GM23338 (cell line): ENCODE measurements around the gene CTNNA2. TPM values are rescaled to one million over a fixed set of nuclear protein-coding genes. Genes with fewer than 3 reads are reported as not detected.

ENCODE experiments used
- ATAC-seq: fragments of 200-7000 bp; cut with Tn5 transposase; 3 replicates; pipeline ENCODE4 v1.9.1; 2020
- DNase-seq: peaks from one replicate; pipeline ENCODE4 v3.0.0-alpha.2; 2015; ENCODE audit warnings: low spot score
- H2AFZ ChIP-seq: fragments of 200-600 bp; sonication (generic); 2 replicates; pipeline ENCODE4 v1.8.0; 2016; ENCODE audit warnings: antibody characterized with exemption, mild to moderate bottlenecking, moderate library complexity
- H3F3A ChIP-seq: fragments of 200-600 bp; sonication (generic); replicated peaks from 2 replicates; pipeline ENCODE4 v1.8.0; 2017; ENCODE audit warnings: antibody characterized with exemption, mixed run types, low read depth
- H3K27ac ChIP-seq: fragments of 200-600 bp; sonication (generic); 2 replicates; pipeline ENCODE4 v1.6.1; 2016; ENCODE audit warnings: low read depth
- H3K27me3 ChIP-seq: fragments of 200-600 bp; sonication (generic); 2 replicates; pipeline ENCODE4 v1.8.0; 2016; ENCODE audit warnings: mild to moderate bottlenecking, mixed run types, moderate library complexity; ENCODE audit not compliant: insufficient read depth
- H3K36me3 ChIP-seq: fragments of 200-600 bp; sonication (generic); 2 replicates; pipeline ENCODE4 v1.8.0; 2016; ENCODE audit warnings: mild to moderate bottlenecking; ENCODE audit not compliant: insufficient read depth
- H3K4me1 ChIP-seq: fragments of 200-600 bp; sonication (generic); 2 replicates; pipeline ENCODE4 v1.8.0; 2016; ENCODE audit warnings: mild to moderate bottlenecking, moderate library complexity; ENCODE audit not compliant: insufficient read depth
- H3K4me2 ChIP-seq: fragments of 200-600 bp; sonication (generic); 2 replicates; pipeline ENCODE4 v1.7.1; 2017; ENCODE audit warnings: mixed run types
- H3K4me3 ChIP-seq: fragments of 200-600 bp; sonication (generic); 2 replicates; pipeline ENCODE4 v1.6.1; 2016; ENCODE audit warnings: mixed run types
- H3K79me2 ChIP-seq: fragments of 200-600 bp; sonication (generic); replicated peaks from 2 replicates; pipeline ENCODE4 v1.8.0; 2017; ENCODE audit warnings: mild to moderate bottlenecking; ENCODE audit not compliant: insufficient read depth
- H3K9me2 ChIP-seq: fragments of 200-600 bp; sonication (generic); 2 replicates; pipeline ENCODE4 v1.8.0; 2017; ENCODE audit not compliant: insufficient read depth
- H4K20me1 ChIP-seq: fragments of 200-600 bp; sonication (generic); replicated peaks from 2 replicates; pipeline ENCODE4 v1.8.0; 2017; ENCODE audit warnings: mild to moderate bottlenecking; ENCODE audit not compliant: insufficient read depth
- H3K27ac Mint-ChIP-seq: 2 replicates; pipeline ENCODE4 v1.8.0; 2020; ENCODE audit warnings: inconsistent platforms, mild to moderate bottlenecking, moderate library complexity, mixed read lengths
- H3K27me3 Mint-ChIP-seq: 3 replicates; pipeline ENCODE4 v1.8.0; 2022; ENCODE audit warnings: low read depth, mild to moderate bottlenecking, moderate library complexity, mixed read lengths, inconsistent platforms; ENCODE audit not compliant: insufficient read depth, poor library complexity
- H3K36me3 Mint-ChIP-seq: 3 replicates; pipeline ENCODE4 v1.8.0; 2021; ENCODE audit warnings: low read depth, mild to moderate bottlenecking, inconsistent platforms, moderate library complexity, mixed read lengths
- H3K4me1 Mint-ChIP-seq: 3 replicates; pipeline ENCODE4 v1.8.0; 2020; ENCODE audit warnings: mild to moderate bottlenecking, inconsistent platforms, mixed read lengths
- H3K4me3 Mint-ChIP-seq: 3 replicates; pipeline ENCODE4 v1.8.0; 2021; ENCODE audit warnings: moderate library complexity, mild to moderate bottlenecking, inconsistent platforms, mixed read lengths
- H3K9me3 Mint-ChIP-seq: 3 replicates; pipeline ENCODE4 v1.8.0; 2020; ENCODE audit warnings: moderate library complexity, mild to moderate bottlenecking, inconsistent platforms, mixed read lengths
- CREB1 ChIP-seq: fragments of 250-450 bp; sonication (Bioruptor Pico); IDR thresholded peaks from 2 replicates; pipeline ENCODE4 v1.5.0; 2020; ENCODE audit warnings: low read depth, mild to moderate bottlenecking, moderate library complexity
- EZH2phosphoT487 ChIP-seq: fragments of 200-600 bp; sonication (generic); IDR thresholded peaks from one replicate; pipeline ENCODE4 v1.8.1; 2018; ENCODE audit warnings: antibody characterized with exemption; ENCODE audit not compliant: unreplicated experiment
- JUNB ChIP-seq: IDR thresholded peaks from one replicate; pipeline ENCODE4 v1.6.1; 2016; ENCODE audit warnings: antibody characterized with exemption; ENCODE audit not compliant: unreplicated experiment
- POLR2AphosphoS5 ChIP-seq: IDR thresholded peaks from 2 replicates; pipeline ENCODE4 v1.6.1; 2016; ENCODE audit warnings: antibody characterized with exemption, low read depth
- ZNF331 ChIP-seq: fragments of 250-450 bp; sonication (Bioruptor Pico); IDR thresholded peaks from 2 replicates; pipeline ENCODE4 v1.5.0; 2020; ENCODE audit warnings: low read depth, mild to moderate bottlenecking, moderate library complexity
- ZNF462 ChIP-seq: fragments of 250-450 bp; sonication (Bioruptor Pico); IDR thresholded peaks from 2 replicates; pipeline ENCODE4 v1.5.0; 2020; ENCODE audit warnings: mild to moderate bottlenecking, moderate library complexity
- polyA plus RNA-seq: library from polyadenylated mRNA; unstranded; fragments of >200 nt; fragmentation: Nextera tagmentation; extraction: Ambion mirVana; gene quantifications from 2 replicates; pipeline ENCODE4 v1.2.1, GENCODE V29; 2016
- total RNA-seq: library from RNA; depleted of rRNA; stranded (reverse); fragments of >200 nt; shearing (Covaris generic); gene quantifications from 2 replicates; pipeline ENCODE4 v1.2.3, GENCODE V29; 2014
- TF ChIP-seq, protein P1 (sequence below): IDR thresholded peaks from 2 replicates; pipeline ENCODE4 v1.6.1; 2016; ENCODE audit warnings: antibody characterized with exemption

The CTNNA2 gene
- total and polyA plus RNA-seq, 2 experiments from 2014 or later = 6.4 to 15.6 TPM

DNA sequence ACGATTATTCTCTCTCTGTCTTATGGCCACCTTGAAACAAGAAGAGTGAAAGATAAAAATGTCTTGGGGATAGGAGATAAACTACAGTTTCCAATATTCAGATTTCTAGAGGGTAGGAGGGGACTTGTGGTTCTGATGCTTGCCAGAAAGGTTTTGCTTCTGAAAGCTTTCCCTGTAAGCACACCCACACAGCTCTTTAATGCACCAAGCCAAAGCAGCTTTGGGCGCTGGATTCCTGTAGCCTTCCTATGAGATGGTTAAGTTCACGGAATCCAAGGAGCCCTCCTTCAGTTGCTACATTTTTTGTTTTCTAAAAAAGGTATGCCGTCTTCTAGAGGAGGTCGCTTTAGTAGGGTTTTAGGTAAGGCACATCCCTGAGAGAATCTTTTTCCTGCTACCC, 786.8 kb downstream of the CTNNA2 start (continued):
- TF ChIP-seq ZNF462 (CRISPR knock-in tag) (no peak), JUNB (no peak), ZNF331 (CRISPR knock-in tag) (no peak), EZH2phosphoT487 (no peak), CREB1 (CRISPR knock-in tag) (no peak)
- TF ChIP-seq, protein P1, sequence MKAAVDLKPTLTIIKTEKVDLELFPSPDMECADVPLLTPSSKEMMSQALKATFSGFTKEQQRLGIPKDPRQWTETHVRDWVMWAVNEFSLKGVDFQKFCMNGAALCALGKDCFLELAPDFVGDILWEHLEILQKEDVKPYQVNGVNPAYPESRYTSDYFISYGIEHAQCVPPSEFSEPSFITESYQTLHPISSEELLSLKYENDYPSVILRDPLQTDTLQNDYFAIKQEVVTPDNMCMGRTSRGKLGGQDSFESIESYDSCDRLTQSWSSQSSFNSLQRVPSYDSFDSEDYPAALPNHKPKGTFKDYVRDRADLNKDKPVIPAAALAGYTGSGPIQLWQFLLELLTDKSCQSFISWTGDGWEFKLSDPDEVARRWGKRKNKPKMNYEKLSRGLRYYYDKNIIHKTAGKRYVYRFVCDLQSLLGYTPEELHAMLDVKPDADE = no peak

DNA sequence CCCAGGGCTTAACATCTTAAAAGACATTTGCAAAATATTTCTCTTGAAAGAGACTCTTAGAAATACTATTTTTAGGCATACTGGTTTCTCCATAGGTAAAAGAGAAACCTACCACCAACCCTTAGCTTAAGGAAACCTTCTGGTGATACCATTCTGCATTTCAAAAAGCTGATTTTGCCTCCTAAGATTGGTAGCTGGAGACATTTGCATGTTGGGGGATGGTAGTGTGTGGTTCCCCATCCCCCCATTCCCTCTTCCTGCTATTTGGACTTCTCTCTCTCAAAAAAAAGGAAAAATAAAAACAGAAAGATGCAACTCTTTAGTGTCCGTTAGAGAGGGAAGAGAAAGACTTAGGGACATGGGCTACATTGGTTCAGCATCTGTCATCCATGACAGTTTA, 787.5 kb downstream of the CTNNA2 start:
- ATAC-seq (no peak), DNase-seq (peak; percentile 65)
- no peaks in the 10 kb centered on the region for H3K79me2 ChIP-seq
- peak overlapping the region; percentile 88 for H3K4me2 ChIP-seq
- H3K27me3 ChIP-seq = peaks cover 62% of the 10 kb centered on the region
- no peak overlapping the region for H2AFZ ChIP-seq
- Mint-ChIP-seq H3K4me3 (peak overlapping the region; percentile 37), H3K27me3 (peaks cover 57% of the 10 kb centered on the region), H3K27ac (no peak overlapping the region), H3K4me1 (peaks cover 57% of the 10 kb centered on the region), H3K36me3 (no peaks in the 10 kb centered on the region; the same call in 2 of the 3 replicates), H3K9me3 (no peaks in the 10 kb centered on the region)
- H3K36me3 ChIP-seq = no peaks in the 10 kb centered on the region
- H3K4me3 ChIP-seq = peak overlapping the region; percentile 70
- H4K20me1 ChIP-seq = no peaks in the 10 kb centered on the region
- peaks cover 51% of the 10 kb centered on the region for H3K4me1 ChIP-seq
- no peak for TF ChIP-seq POLR2AphosphoS5
- TF ChIP-seq, protein P1 = 0 out of 2 replicates have a peak, but pooled peaks have one; percentile 21
- H3F3A ChIP-seq = 0 out of 2 replicates have a peak, but pooled peaks cover 6% of the 10 kb centered on the region
- H3K27ac ChIP-seq = no peak overlapping the region
- no peaks in the 10 kb centered on the region for H3K9me2 ChIP-seq
